Neuron (in vitro differentiated cells): Measurements from ENCODE around the gene PTPN11.

Experiments used
- H2AFZ ChIP-seq: one replicate; pipeline ENCODE4 v1.6.1; 2013; ENCODE audit warnings: low read depth, mild to moderate bottlenecking, inconsistent platforms, low read length, moderate library complexity
- H3K27me3 ChIP-seq: one replicate; pipeline ENCODE4 v1.6.1; 2013; ENCODE audit warnings: low read length; ENCODE audit not compliant: insufficient read depth
- H3K36me3 ChIP-seq: one replicate; pipeline ENCODE4 v1.6.1; 2013; ENCODE audit warnings: low read length; ENCODE audit not compliant: insufficient read depth
- H3K4me1 ChIP-seq: one replicate; pipeline ENCODE4 v1.6.1; 2013; ENCODE audit warnings: low read length; ENCODE audit not compliant: insufficient read depth
- H3K4me3 ChIP-seq: 2 replicates; pipeline ENCODE4 v1.5.1; 2013; ENCODE audit warnings: mild to moderate bottlenecking, low read length, moderate library complexity
- H3K9me3 ChIP-seq: one replicate; pipeline ENCODE4 v1.6.1; 2013; ENCODE audit warnings: low read length

PTPN11 gene

DNA sequence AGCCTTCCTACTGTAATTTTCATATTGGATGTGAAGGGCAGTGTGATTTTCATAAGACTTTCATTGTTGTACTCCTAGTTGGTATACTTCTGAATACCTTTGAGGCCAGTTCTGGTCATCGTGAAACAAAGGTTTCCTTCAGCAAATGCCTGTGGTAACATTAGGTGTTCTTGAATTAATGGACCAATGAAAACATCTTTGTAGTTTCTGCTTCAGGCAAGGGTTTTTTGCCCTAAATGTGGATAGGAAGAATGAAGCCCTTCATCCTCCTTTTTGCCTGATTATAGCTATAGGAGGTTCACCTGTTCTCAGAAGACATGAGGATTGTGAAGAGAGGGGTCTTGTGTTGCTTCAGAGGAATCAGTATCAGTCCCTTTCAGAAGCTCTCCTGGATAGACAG lies 60.7 kb downstream of the PTPN11 start:
- peaks cover 79% of the 10 kb centered on the region for H3K36me3 ChIP-seq
- no peak overlapping the region for H3K4me3 ChIP-seq
- H3K4me1 ChIP-seq: no peaks in the 10 kb centered on the region
- H3K9me3 ChIP-seq: peaks cover 11% of the 10 kb centered on the region
- no peaks in the 10 kb centered on the region for H3K27me3 ChIP-seq
- H2AFZ ChIP-seq: no peak overlapping the region

DNA sequence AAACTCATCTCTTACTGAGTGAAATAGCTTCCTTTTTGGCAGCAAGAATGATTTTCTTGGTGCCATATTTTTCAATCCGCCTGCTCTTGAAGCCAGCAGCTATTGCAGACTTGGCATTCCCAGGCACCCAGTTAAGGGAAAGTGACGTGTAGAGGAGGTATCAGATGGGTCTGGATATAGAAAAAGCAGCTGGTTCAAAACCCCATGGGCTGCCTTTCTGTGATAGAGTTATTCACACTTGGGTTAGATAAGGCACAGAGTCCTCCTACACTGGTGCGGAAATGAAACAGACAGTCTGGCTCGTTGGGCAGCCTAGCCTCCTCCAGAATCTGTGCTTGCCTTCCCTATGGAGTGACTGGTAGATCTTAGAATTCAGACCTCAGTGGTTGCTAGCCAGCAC lies 62.2 kb downstream of the PTPN11 start:
- Histone ChIP-seq H3K4me3 (no peak overlapping the region), H3K9me3 (peaks cover 11% of the 10 kb centered on the region), H3K36me3 (peaks cover 76% of the 10 kb centered on the region), H3K4me1 (no peaks in the 10 kb centered on the region), H3K27me3 (no peaks in the 10 kb centered on the region), H2AFZ (no peak overlapping the region)

DNA sequence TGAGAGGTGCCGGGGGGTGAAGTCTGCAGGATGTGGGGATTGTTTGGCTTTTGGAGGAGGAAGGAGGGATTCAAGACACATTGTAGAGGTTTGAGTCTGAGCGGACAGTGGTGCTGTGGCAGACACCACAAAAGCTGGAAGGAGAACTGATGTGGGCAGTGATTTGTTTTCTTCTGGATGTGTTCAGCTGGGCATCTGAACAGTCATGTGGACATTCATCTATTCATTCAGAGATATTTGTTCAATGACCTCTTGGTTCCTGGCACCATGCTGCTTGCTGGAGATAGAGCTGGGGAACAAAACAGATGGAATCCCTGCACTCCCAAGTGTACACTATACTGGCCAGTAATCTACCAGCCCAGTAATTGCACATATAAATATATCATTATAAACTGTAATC lies 64.0 kb downstream of the PTPN11 start:
- Histone ChIP-seq H3K27me3 (no peaks in the 10 kb centered on the region), H3K36me3 (peaks cover 78% of the 10 kb centered on the region), H2AFZ (no peak overlapping the region), H3K9me3 (peaks cover 10% of the 10 kb centered on the region), H3K4me3 (no peak overlapping the region), H3K4me1 (no peaks in the 10 kb centered on the region)

DNA sequence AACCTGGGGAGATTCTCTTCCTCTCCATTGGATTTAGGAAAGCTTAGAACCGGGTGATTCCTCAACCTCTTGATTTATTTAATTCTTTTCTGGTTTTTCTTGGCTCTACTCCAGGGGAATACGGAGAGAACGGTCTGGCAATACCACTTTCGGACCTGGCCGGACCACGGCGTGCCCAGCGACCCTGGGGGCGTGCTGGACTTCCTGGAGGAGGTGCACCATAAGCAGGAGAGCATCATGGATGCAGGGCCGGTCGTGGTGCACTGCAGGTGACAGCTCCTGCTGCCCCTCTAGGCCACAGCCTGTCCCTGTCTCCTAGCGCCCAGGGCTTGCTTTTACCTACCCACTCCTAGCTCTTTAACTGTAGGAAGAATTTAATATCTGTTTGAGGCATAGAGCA lies 67.6 kb downstream of the PTPN11 start:
- H3K4me1 ChIP-seq: no peaks in the 10 kb centered on the region
- no peak overlapping the region for H2AFZ ChIP-seq
- peaks cover 80% of the 10 kb centered on the region for H3K36me3 ChIP-seq
- no peaks in the 10 kb centered on the region for H3K27me3 ChIP-seq
- H3K4me3 ChIP-seq: no peak overlapping the region
- no peaks in the 10 kb centered on the region for H3K9me3 ChIP-seq

DNA sequence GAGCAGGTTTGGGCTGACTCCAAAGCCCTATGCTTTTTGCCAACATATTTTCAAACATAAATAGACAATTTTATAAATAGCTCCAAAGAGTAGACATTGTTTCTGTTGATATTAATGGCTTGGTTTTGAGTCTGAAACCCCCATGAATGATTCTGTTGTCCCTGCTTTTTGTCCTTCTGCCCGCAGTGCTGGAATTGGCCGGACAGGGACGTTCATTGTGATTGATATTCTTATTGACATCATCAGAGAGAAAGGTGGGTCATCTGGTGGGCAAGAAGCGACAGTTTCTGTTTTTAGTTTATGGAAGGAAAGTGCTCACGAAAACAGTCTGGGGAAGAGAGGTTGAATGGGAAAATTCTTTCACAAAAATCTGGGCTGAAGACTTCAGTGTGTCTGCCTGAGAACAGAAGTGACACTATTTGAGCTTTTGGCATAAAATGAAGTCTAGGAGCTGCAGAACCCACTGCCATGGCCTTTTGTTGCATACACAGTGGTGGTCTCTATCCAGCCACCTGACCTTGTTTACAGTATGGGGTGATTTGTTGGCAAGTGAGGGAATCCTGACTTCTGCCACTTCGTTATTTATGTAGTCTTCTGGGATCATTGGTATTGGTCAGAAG lies 69.6 kb downstream of the PTPN11 start:
- H3K4me3 ChIP-seq: no peak overlapping the region
- H3K36me3 ChIP-seq: peaks cover 81% of the 10 kb centered on the region

DNA sequence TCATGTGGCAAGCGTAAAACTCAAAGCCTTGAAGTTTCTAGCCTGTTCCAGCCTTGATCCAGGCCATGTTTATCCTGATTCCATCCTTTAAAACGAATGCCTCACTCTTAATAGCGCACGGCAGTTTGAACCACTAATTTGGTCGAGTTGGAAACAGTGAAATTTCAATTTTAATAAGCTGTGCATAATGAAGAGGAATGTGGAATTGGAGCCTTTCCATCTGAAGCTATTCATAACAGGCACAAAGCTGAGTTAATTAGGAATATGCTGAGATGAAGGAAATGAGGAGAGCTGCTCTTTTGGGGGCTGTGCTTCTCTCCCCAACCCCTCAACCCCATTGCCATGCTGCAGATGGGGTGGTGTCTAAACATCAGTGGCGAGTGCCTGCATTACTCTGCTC lies 70.7 kb downstream of the PTPN11 start:
- Histone ChIP-seq H3K27me3 (no peaks in the 10 kb centered on the region), H3K36me3 (peaks cover 78% of the 10 kb centered on the region), H3K4me1 (no peaks in the 10 kb centered on the region), H2AFZ (no peak overlapping the region), H3K4me3 (no peak overlapping the region), H3K9me3 (no peaks in the 10 kb centered on the region)

More for the DNA sequence above, 69.6 kb downstream of the PTPN11 start:
- Histone ChIP-seq H2AFZ (no peak overlapping the region), H3K27me3 (no peaks in the 10 kb centered on the region), H3K4me1 (no peaks in the 10 kb centered on the region), H3K9me3 (no peaks in the 10 kb centered on the region)

DNA sequence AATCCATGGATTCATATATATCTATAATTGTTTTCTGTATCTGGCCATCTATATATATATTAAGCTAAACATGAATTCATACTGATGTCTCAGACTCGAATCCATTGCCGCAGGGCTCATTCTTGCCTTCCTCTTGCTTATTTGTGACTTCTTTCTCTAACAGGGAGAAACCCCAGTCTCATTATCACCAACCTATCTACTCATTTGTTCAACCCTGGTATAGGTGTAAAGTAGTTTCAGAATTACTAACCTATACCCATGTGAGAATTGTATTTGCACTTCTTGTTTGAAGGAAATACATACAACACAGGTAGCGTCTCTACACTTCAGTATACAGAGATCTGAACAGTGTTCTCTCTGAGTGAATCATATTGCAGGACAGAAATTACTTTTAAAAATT lies 77.7 kb downstream of the PTPN11 start:
- H3K9me3 ChIP-seq: peaks cover 3% of the 10 kb centered on the region
- H3K36me3 ChIP-seq: peaks cover 52% of the 10 kb centered on the region
- H3K27me3 ChIP-seq: no peaks in the 10 kb centered on the region
- H3K4me1 ChIP-seq: peaks cover 4% of the 10 kb centered on the region
- H2AFZ ChIP-seq: no peak overlapping the region
- H3K4me3 ChIP-seq: no peak overlapping the region

DNA sequence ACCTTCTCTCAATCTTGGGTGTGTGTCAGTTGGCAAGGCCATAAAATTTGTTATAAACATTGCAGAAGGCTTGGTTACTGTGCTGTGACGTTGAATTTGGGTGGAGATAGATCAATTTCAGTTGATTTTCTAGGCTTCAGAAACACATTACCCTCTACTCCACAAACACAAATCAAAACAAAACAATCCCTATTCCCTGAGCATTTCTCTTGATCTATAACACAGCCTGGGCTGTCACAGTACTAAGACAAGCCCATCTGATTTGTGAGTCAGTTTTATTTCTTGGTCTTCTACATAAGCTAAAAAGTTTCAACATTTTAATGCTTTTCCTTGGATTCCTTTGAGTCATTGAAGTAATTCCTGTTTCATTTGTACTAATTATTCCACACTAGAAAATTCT lies 79.8 kb downstream of the PTPN11 start:
- Histone ChIP-seq H2AFZ (no peak overlapping the region), H3K27me3 (no peaks in the 10 kb centered on the region), H3K36me3 (peaks cover 51% of the 10 kb centered on the region), H3K4me3 (no peak overlapping the region), H3K9me3 (peaks cover 3% of the 10 kb centered on the region), H3K4me1 (peaks cover 4% of the 10 kb centered on the region)

DNA sequence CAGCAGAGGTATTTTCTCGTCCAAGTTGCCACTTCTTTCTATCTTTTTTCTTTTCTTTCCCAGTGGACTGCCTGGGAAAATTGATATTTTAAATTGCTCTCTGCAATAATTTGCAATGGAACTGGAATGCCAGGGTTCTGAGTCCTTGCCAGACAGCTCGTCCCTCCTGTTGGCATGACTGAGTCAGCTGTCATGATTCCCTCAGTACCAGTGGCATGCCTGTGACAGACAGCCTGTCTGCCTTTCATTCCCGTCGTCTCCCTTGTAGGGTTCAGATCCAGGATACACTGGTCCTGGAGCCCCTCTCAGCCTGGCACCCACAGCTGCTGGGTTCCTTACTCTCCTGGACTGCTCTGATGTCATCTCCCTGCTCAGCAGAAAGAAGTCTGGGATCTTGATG lies 84.8 kb downstream of the PTPN11 start:
- H3K36me3 ChIP-seq: peaks cover 63% of the 10 kb centered on the region
- no peak overlapping the region for H3K4me3 ChIP-seq
- no peaks in the 10 kb centered on the region for H3K4me1 ChIP-seq
- H3K9me3 ChIP-seq: no peaks in the 10 kb centered on the region
- H3K27me3 ChIP-seq: no peaks in the 10 kb centered on the region
- H2AFZ ChIP-seq: no peak overlapping the region

DNA sequence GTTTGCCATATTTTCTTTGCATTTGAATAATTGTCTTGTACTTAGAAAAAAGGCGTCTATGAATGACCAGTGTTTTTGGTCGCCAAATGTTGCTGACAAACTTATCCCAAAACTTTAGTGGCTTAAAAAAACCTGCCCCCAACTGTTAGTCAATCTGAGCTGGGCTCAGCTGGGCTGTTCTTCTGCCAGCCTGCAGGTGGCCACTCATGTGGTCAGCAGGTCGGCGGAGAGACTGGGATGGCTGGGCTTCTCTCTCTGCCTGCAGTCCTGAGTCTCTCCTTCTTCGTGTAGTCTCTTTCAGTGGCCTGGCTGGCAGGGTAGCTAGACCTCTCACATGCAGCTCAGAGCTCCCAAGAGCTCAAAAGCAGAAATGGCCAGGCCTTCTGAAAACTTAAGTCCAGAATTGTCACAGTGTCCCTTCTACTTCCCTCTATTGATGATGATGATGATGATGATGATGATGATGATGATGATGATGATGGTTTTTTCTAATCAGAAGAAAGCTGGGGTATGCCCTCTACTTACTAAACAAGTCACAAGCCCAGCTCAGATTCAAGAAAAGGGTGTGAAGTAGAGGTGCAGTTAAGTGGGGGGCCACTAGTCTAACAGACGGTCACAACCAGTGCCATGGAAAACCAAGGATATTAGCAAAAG lies 87.9 kb downstream of the PTPN11 start:
- Histone ChIP-seq H3K4me1 (no peaks in the 10 kb centered on the region), H3K4me3 (no peak overlapping the region), H3K36me3 (peaks cover 61% of the 10 kb centered on the region), H2AFZ (no peak overlapping the region), H3K9me3 (no peaks in the 10 kb centered on the region), H3K27me3 (no peaks in the 10 kb centered on the region)

DNA sequence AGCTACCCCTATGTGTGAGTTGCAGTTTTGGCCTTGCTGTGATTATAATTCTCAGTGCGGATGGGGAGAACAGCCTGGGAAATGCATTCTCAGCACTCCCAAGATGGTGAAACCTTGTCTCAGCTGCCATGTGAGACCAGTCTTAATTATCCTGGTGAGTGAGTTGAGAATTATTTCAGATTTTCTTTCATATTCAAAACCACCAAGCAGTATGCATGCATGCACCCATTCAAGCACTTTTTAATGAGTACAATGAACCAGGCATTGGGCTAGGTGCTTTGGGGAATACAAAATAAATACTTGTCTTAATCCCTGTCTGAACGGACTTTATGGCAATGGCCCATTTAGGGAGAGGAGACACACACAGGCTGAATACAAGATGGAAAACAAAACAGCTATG lies 94.7 kb downstream of the PTPN11 start:
- Histone ChIP-seq H3K27me3 (no peaks in the 10 kb centered on the region), H3K36me3 (peaks cover 4% of the 10 kb centered on the region), H3K9me3 (no peaks in the 10 kb centered on the region), H3K4me3 (no peak overlapping the region), H3K4me1 (peaks cover 9% of the 10 kb centered on the region), H2AFZ (no peak overlapping the region)

DNA sequence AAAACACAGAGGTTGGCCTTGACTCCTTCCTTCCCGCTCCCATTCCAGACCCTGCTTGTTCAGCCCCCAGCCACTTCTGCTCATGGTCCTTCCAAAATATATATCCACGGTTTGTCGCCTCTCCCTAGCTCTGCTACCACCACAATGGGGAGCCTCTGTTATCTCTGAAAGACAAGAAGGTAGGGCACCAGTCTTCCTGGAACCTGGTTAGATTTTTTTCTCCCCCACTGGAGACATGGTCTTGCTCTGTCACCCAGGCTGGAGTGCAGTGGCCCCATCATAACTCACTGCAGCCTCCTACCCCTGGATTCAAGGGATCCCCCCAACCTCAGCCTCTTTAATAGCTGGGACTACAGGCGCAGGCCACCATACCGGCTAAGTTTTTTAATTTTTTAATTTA lies 95.7 kb downstream of the PTPN11 start:
- Histone ChIP-seq H3K4me3 (no peak overlapping the region), H3K36me3 (peaks cover 4% of the 10 kb centered on the region), H2AFZ (no peak overlapping the region), H3K4me1 (peaks cover 12% of the 10 kb centered on the region), H3K27me3 (no peaks in the 10 kb centered on the region), H3K9me3 (no peaks in the 10 kb centered on the region)

DNA sequence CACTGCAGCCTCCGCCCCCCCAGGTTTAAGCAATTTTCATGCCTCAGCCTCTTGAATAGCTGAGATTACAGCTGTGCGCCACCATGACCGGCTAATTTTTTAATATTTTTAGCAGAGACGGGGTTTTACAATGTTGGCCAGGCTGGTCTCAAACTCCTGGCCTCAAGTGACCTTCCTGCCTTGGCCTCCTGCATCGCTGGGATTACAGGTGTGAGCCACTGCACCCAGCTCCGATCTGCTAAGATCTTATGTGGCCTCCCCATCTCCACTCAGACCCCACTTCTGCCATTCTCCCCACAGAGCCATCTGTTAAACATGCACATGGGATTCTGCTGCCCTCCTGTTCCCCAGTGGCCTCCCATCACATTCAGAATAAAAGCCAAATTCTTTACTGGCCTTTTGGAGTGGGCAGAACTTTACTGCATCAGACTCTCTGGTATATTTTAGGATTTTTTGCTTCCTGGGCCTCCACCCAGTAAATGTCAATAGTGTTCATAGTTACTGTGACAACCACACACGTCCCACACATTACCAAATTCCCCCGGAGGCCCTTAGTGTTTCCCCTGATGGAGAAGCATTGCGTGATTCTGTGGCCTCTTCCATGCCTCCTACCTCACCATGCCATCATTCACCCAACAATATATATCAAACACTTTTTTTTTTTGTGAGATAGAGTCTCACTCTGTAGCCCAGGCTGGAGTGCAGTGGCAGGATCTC lies 96.3 kb downstream of the PTPN11 start:
- H3K4me3 ChIP-seq: no peak overlapping the region

More for the DNA sequence above, 96.3 kb downstream of the PTPN11 start:
- no peak overlapping the region for H2AFZ ChIP-seq
- H3K9me3 ChIP-seq: no peaks in the 10 kb centered on the region
- peaks cover 12% of the 10 kb centered on the region for H3K4me1 ChIP-seq
- peaks cover 4% of the 10 kb centered on the region for H3K36me3 ChIP-seq
- no peaks in the 10 kb centered on the region for H3K27me3 ChIP-seq
